GM19438 (cell line): ENCODE results near the gene ORC3.
"Not testable (repeated sequence)": the region's sequence is repeated elsewhere in the genome, so short reads cannot be mapped to it uniquely, and the experiment has no call there.

Source experiments
- ATAC-seq: cut with Tn5 transposase; IDR thresholded peaks from one replicate; pipeline ENCODE4 v1.9.1; 2021; ENCODE audit warnings: low read depth; ENCODE audit not compliant: unreplicated experiment

Gene ORC3

GRCh38 chr6:87590990-87591389 is 1.1 kb downstream of the ORC3 start:
- no peak for ATAC-seq

GRCh38 chr6:87600576-87600975 is 10.6 kb downstream of the ORC3 start:
- ATAC-seq, result no peak

GRCh38 chr6:87606199-87606598 is 16.3 kb downstream of the ORC3 start:
- ATAC-seq, result no peak

- ATAC-seq, result no peak
Observed at GRCh38 chr6:87608802-87609201, 18.9 kb downstream of the ORC3 start.

- ATAC-seq, result not testable (repeated sequence)
Observed at GRCh38 chr6:87613018-87613417, 23.1 kb downstream of the ORC3 start.

GRCh38 chr6:87617405-87617804 is 27.5 kb downstream of the ORC3 start:
- no peak for ATAC-seq

- ATAC-seq, result no peak
Observed at GRCh38 chr6:87618531-87618930, 28.6 kb downstream of the ORC3 start.

GRCh38 chr6:87623248-87623647 is 33.3 kb downstream of the ORC3 start:
- no peak for ATAC-seq

GRCh38 chr6:87628424-87628823 is 38.5 kb downstream of the ORC3 start:
- no peak for ATAC-seq

GRCh38 chr6:87628881-87629280 is 38.9 kb downstream of the ORC3 start:
- ATAC-seq, result no peak

- no peak for ATAC-seq
Observed at GRCh38 chr6:87630746-87631145, 40.8 kb downstream of the ORC3 start.

GRCh38 chr6:87633851-87634250 is 43.9 kb downstream of the ORC3 start:
- no peak for ATAC-seq

GRCh38 chr6:87636315-87636714 is 46.4 kb downstream of the ORC3 start:
- no peak for ATAC-seq

- no peak for ATAC-seq
Observed at GRCh38 chr6:87637106-87637505, 47.2 kb downstream of the ORC3 start.

- no peak for ATAC-seq
Observed at GRCh38 chr6:87639373-87639772, 49.4 kb downstream of the ORC3 start.

GRCh38 chr6:87641065-87641692 is 51.2 kb downstream of the ORC3 start:
- ATAC-seq, result no peak

- no peak for ATAC-seq
Observed at GRCh38 chr6:87645080-87645479, 55.1 kb downstream of the ORC3 start.

GRCh38 chr6:87653074-87653962 is 63.4 kb downstream of the ORC3 start:
- ATAC-seq, result no peak

- no peak for ATAC-seq
Observed at GRCh38 chr6:87654122-87654521, 64.2 kb downstream of the ORC3 start.

- no peak for ATAC-seq
Observed at GRCh38 chr6:87654875-87655454, 65.0 kb downstream of the ORC3 start.

GRCh38 chr6:87655824-87656223 is 65.9 kb downstream of the ORC3 start:
- ATAC-seq, result no peak

GRCh38 chr6:87656857-87657256 is 66.9 kb downstream of the ORC3 start:
- ATAC-seq, result peak; percentile 87
